HG03575 (cell line): ENCODE results near the gene PDLIM7.

Experiments
- ATAC-seq: cut with Tn5 transposase; IDR thresholded peaks from one replicate; pipeline ENCODE4 v1.9.1; 2021; ENCODE audit not compliant: unreplicated experiment, insufficient number of reproducible peaks, low FRiP score; ENCODE audit errors: extremely low read depth

PDLIM7 gene

GRCh38 chr5:177478711-177479646, 18.4 kb downstream of the PDLIM7 start:
- ATAC-seq: no peak

- ATAC-seq: no peak
Observed at GRCh38 chr5:177477701-177478477, 19.5 kb downstream of the PDLIM7 start.

GRCh38 chr5:177476531-177477233, 20.7 kb downstream of the PDLIM7 start:
- ATAC-seq: no peak

- no peak for ATAC-seq
Observed at GRCh38 chr5:177475563-177476427, 21.6 kb downstream of the PDLIM7 start.

GRCh38 chr5:177474846-177475562, 22.4 kb downstream of the PDLIM7 start:
- no peak for ATAC-seq

- no peak for ATAC-seq
Observed at GRCh38 chr5:177474002-177474476, 23.4 kb downstream of the PDLIM7 start.

GRCh38 chr5:177473443-177474001, 23.9 kb downstream of the PDLIM7 start, which contains the start of gene DBN1:
DBN1 (minus strand) TSS chr5:177473634; CDS start chr5:177473521, 113 bp downstream.
- no peak for ATAC-seq

GRCh38 chr5:177472460-177473442, 24.7 kb downstream of the PDLIM7 start:
- ATAC-seq: no peak

- no peak for ATAC-seq
Observed at GRCh38 chr5:177471610-177472356, 25.6 kb downstream of the PDLIM7 start.

GRCh38 chr5:177470759-177471536, 26.5 kb downstream of the PDLIM7 start:
- no peak for ATAC-seq

GRCh38 chr5:177469750-177470525, 27.5 kb downstream of the PDLIM7 start:
- no peak for ATAC-seq

GRCh38 chr5:177468685-177469628, 28.4 kb downstream of the PDLIM7 start:
- no peak for ATAC-seq

- no peak for ATAC-seq
Observed at GRCh38 chr5:177468329-177468684, 29.1 kb downstream of the PDLIM7 start.
